HG02970 (cell line): ENCODE results near the gene ENDOV.

ENCODE experiments used
- ATAC-seq: cut with Tn5 transposase; IDR thresholded peaks from one replicate; pipeline ENCODE4 v1.9.1; 2021; ENCODE audit warnings: mild to moderate bottlenecking, moderate library complexity, moderate number of reproducible peaks; ENCODE audit not compliant: unreplicated experiment, low FRiP score

The ENDOV gene

GRCh38 chr17:80429356-80430275, 14.6 kb downstream of the ENDOV start:
- no peak for ATAC-seq

- ATAC-seq, result no peak
Measured at GRCh38 chr17:80430446-80431245, 15.7 kb downstream of the ENDOV start.

- ATAC-seq, result no peak
Measured at GRCh38 chr17:80431246-80432195, 16.6 kb downstream of the ENDOV start.

GRCh38 chr17:80432350-80432955, 17.5 kb downstream of the ENDOV start:
- ATAC-seq, result no peak

- ATAC-seq, result no peak
Measured at GRCh38 chr17:80432961-80433550, 18.1 kb downstream of the ENDOV start.

- no peak for ATAC-seq
Measured at GRCh38 chr17:80433916-80434666, 19.1 kb downstream of the ENDOV start.

- no peak for ATAC-seq
Measured at GRCh38 chr17:80437532-80437931, 22.6 kb downstream of the ENDOV start.

- ATAC-seq, result no peak
Measured at GRCh38 chr17:80438806-80439205, 23.8 kb downstream of the ENDOV start.

GRCh38 chr17:80439499-80439898, 24.5 kb downstream of the ENDOV start:
- ATAC-seq, result no peak

GRCh38 chr17:80441133-80441578, 26.2 kb downstream of the ENDOV start:
- ATAC-seq, result no peak

GRCh38 chr17:80441598-80442322, 26.8 kb downstream of the ENDOV start:
- ATAC-seq, result no peak

- no peak for ATAC-seq
Measured at GRCh38 chr17:80442323-80442659, 27.3 kb downstream of the ENDOV start.

GRCh38 chr17:80442764-80443163, 27.8 kb downstream of the ENDOV start:
- no peak for ATAC-seq

- ATAC-seq, result no peak
Measured at GRCh38 chr17:80443498-80443897, 28.5 kb downstream of the ENDOV start.

- no peak for ATAC-seq
Measured at GRCh38 chr17:80443916-80444643, 29.1 kb downstream of the ENDOV start.

GRCh38 chr17:80444644-80444979, 29.6 kb downstream of the ENDOV start:
- no peak for ATAC-seq

- ATAC-seq, result no peak
Measured at GRCh38 chr17:80445007-80445725, 30.2 kb downstream of the ENDOV start.
